WERI-Rb-1 (cell line): ENCODE measurements around the gene ZNHIT6.

Experiments used
- DNase-seq: peaks from one replicate; pipeline ENCODE4 v3.0.0-alpha.2; 2020
- H3K27ac ChIP-seq: fragments of 250-450 bp; sonication (Bioruptor Pico); 2 replicates; pipeline ENCODE4 v1.5.1; 2020; ENCODE audit warnings: mild to moderate bottlenecking, moderate library complexity
- H3K27me3 ChIP-seq: fragments of 250-450 bp; sonication (Bioruptor Pico); 2 replicates; pipeline ENCODE4 v1.5.1; 2021; ENCODE audit warnings: mild to moderate bottlenecking, low read depth, moderate library complexity; ENCODE audit not compliant: insufficient read depth, severe bottlenecking
- H3K36me3 ChIP-seq: fragments of 250-450 bp; sonication (Bioruptor Pico); 2 replicates; pipeline ENCODE4 v1.5.1; 2020; ENCODE audit warnings: mild to moderate bottlenecking, moderate library complexity
- H3K4me3 ChIP-seq: 2 replicates; pipeline ENCODE4 v1.5.1; 2011; ENCODE audit warnings: low read depth, mild to moderate bottlenecking, control low read depth, low read length
- H3K9me3 ChIP-seq: fragments of 250-450 bp; sonication (Bioruptor Pico); 2 replicates; pipeline ENCODE4 v1.5.1; 2021; ENCODE audit warnings: mild to moderate bottlenecking, moderate library complexity; ENCODE audit not compliant: severe bottlenecking
- TF ChIP-seq, protein P1 (sequence below): IDR thresholded peaks from 2 replicates; pipeline ENCODE4 v1.5.1; 2011; ENCODE audit warnings: low read depth, mild to moderate bottlenecking, control low read depth, inconsistent platforms, low read length

The ZNHIT6 gene

DNA sequence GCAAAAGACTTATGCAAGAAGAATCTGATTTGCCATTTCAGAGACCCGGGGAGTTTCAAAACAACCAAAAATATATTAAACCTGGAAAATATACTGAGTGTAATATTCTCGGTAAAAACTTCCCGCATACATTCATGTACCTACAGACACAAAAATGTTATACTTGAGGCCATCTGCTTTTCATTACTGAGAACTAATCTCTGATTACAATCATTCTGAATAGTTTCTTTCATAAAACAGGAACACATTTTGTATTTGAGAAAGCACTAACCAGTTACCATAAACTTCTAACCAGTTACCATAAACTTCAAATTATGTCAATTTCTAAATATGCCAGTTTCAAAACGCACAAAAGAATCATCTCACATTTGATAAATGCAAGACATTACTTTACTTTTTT, 7.8 kb downstream of the ZNHIT6 start:
- Histone ChIP-seq H3K36me3 (peaks cover 36% of the 10 kb centered on the region), H3K4me3 (no peak overlapping the region), H3K27ac (no peak overlapping the region), H3K27me3 (no peaks in the 10 kb centered on the region), H3K9me3 (no peaks in the 10 kb centered on the region)
- no peak for DNase-seq
- TF ChIP-seq, protein P1, sequence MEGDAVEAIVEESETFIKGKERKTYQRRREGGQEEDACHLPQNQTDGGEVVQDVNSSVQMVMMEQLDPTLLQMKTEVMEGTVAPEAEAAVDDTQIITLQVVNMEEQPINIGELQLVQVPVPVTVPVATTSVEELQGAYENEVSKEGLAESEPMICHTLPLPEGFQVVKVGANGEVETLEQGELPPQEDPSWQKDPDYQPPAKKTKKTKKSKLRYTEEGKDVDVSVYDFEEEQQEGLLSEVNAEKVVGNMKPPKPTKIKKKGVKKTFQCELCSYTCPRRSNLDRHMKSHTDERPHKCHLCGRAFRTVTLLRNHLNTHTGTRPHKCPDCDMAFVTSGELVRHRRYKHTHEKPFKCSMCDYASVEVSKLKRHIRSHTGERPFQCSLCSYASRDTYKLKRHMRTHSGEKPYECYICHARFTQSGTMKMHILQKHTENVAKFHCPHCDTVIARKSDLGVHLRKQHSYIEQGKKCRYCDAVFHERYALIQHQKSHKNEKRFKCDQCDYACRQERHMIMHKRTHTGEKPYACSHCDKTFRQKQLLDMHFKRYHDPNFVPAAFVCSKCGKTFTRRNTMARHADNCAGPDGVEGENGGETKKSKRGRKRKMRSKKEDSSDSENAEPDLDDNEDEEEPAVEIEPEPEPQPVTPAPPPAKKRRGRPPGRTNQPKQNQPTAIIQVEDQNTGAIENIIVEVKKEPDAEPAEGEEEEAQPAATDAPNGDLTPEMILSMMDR: no peak

- Histone ChIP-seq H3K4me3 (no peak overlapping the region), H3K27me3 (no peaks in the 10 kb centered on the region), H3K36me3 (peaks cover 22% of the 10 kb centered on the region), H3K9me3 (no peaks in the 10 kb centered on the region), H3K27ac (no peak overlapping the region)
- TF ChIP-seq, protein P1: no peak
- no peak for DNase-seq
Measured at GRCh38 chr1:85697895-85698294, 10.3 kb downstream of the ZNHIT6 start.

DNA sequence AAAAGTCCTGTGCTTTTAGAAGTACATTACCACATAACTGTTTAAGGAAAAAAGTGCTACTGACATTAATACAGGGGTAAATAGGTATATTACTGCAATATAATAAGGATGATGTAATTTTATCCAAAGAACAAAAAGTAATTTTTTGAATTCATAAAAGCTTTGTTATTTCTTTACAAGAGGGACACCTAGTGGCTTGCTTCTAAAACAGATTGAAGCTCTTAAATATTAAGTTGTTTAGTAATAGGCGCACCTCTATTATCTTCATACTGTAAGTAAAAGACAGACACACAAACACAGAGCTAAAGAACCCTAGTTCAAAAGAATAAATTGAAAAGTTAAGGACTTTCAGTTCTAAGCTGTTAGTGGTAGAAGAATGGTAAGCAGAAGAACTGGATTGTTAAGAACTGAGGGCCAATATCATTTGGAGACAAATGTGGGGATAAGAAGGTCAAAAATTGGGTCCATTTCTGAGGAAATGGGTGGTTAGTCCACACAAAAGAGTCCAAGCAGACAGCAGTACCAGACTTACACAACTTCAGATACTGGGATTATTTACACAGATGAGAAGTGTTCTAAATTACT, 15.4 kb downstream of the ZNHIT6 start:
- Histone ChIP-seq H3K4me3 (no peak overlapping the region), H3K9me3 (no peaks in the 10 kb centered on the region), H3K36me3 (peaks cover 3% of the 10 kb centered on the region), H3K27ac (no peak overlapping the region), H3K27me3 (no peaks in the 10 kb centered on the region)
- TF ChIP-seq, protein P1: no peak
- no peak for DNase-seq

DNA sequence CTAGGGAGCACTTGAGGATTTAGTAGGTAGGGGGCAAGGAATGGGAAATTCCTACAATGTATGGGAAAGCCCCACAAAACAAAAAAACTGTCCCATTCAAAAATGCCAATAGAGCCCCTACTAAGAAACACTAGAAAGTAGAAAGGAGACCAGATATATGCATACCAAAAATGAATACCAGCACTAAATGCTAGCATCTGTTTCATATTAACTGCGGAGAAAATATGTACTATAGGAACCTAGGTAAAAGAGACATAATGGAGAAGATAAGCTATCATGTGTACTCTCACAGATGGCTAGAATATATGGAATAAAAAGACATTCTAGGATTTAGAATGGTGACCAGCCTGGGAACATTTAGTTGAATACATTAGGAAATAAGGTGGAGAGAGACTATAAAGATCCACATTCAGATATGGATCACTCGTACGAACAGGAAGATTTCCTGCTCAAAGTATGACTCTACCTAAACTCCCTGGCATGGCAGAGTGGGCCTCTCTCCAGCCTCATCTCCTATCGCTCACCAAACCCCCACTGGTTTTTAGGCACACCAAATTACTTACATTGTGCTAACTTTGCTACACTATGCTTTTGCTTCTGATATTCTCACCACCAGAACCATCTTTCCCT, 18.3 kb downstream of the ZNHIT6 start:
- Histone ChIP-seq H3K27me3 (no peaks in the 10 kb centered on the region), H3K27ac (no peak overlapping the region)
- no peak for DNase-seq

GRCh38 chr1:85683292-85684025, 24.8 kb downstream of the ZNHIT6 start:
- TF ChIP-seq, protein P1: no peak
- Histone ChIP-seq H3K27ac (no peak overlapping the region), H3K27me3 (no peaks in the 10 kb centered on the region), H3K4me3 (no peak overlapping the region), H3K9me3 (no peaks in the 10 kb centered on the region), H3K36me3 (no peaks in the 10 kb centered on the region; the same call in none of the 2 replicates)
- no peak for DNase-seq

More for the DNA sequence above, 18.3 kb downstream of the ZNHIT6 start:
- H3K9me3 ChIP-seq: no peaks in the 10 kb centered on the region
- no peak overlapping the region for H3K4me3 ChIP-seq
- H3K36me3 ChIP-seq: peaks cover 3% of the 10 kb centered on the region
- TF ChIP-seq, protein P1: no peak
